Measurements from ENCODE around the gene MYO15B.

Gene MYO15B

DNA sequence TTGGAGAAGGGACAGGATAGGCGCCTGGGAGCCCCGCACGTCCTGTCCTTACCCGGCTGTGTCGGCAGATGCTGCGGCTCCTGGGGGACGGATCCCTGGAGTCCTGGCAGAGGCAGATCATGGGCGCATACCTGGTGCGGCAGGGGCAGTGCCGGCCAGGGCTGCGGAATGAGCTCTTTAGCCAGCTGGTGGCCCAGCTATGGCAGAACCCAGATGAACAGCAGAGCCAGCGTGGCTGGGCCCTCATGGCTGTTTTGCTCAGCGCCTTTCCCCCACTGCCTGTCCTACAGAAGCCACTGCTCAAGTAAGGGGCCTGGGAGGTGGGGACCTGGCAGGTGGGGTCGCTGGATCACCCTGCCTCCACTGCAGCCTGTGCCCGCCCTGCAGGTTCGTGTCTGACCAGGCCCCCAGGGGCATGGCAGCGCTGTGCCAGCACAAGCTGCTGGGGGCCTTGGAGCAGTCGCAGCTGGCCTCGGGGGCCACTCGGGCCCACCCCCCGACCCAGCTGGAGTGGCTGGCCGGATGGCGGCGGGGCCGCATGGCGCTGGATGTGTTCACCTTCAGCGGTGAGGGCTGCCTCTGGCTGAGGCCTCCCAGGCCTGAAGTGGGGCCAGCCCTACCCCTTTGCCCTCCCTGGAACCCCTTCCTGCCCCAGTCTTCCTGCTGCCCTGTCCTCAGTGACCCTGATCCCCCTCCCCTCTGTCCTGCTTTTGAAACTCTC, 25.5 kb downstream of the MYO15B start:
- DNase-seq (ENCODE audit: low spot score in 2 of 2) (no peak), ATAC-seq (ENCODE audit: low read depth) (no peak)
- peaks cover 2% of the 10 kb centered on the region for H3K36me3 Mint-ChIP-seq
- H3K27ac Mint-ChIP-seq = no peak overlapping the region
- H3K9me3 Mint-ChIP-seq = no peaks in the 10 kb centered on the region
- H3K27me3 Mint-ChIP-seq = no peaks in the 10 kb centered on the region
- no peaks in the 10 kb centered on the region for H3K4me1 Mint-ChIP-seq
- H3K4me3 Mint-ChIP-seq = no peak overlapping the region

DNA sequence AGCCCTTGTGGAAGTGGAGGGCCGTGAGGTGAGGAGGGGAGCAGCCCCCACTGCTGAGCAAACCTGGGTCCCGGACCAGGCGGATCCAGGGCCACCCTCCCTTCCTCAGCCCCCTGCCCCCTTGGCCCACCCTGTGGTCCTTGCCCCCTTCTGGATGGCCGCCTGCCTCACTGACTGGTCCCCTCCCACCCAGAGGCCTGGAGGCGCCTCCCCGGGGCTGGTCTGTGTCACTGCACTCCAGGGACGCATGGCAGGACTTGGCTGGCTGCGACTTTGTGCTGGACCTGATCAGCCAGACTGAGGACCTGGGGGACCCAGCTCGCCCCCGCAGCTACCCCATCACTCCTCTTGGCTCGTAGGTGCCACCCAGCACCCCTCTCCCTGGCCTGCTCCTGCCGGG, 26.4 kb downstream of the MYO15B start:
- H3K9me3 Mint-ChIP-seq = no peaks in the 10 kb centered on the region
- DNase-seq (ENCODE audit: low spot score in 2 of 2) (no peak), ATAC-seq (ENCODE audit: low read depth) (no peak)
- no peaks in the 10 kb centered on the region for H3K4me1 Mint-ChIP-seq
- no peak overlapping the region for H3K27ac Mint-ChIP-seq
- H3K27me3 Mint-ChIP-seq = no peaks in the 10 kb centered on the region
- peaks cover 2% of the 10 kb centered on the region for H3K36me3 Mint-ChIP-seq
- H3K4me3 Mint-ChIP-seq = no peak overlapping the region

DNA sequence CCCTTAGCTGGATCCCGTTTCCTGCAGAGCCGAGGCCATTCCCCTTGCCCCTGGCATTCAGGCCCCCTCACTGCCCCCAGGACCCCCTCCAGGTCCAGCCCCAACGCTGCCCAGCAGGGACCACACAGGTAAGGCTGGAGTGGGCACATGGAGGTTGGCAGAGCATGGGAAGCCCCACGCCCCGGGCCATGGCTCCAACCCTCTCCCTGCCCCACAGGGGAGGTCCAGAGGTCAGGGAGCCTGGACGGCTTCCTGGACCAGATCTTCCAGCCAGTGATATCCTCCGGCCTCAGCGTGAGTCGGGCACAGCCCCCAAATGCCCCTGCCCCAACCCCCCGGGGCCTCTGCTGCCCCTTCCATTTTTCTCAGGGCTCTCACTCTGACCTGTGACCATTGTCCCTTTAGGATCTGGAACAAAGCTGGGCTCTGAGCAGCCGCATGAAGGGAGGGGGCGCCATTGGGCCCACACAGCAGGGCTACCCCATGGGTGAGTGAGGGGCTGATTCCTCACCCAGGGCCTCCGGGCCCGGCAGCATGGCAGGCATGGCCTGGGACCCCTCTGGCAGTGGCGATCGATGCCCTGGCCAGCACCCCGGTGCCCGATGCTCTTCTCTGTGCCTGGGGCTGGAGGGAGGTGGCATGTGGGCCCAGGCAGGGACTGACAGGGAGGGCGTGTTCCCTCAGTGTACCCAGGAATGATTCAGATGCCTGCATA, 27.1 kb downstream of the MYO15B start:
- H3K4me3 Mint-ChIP-seq = no peak overlapping the region
- DNase-seq (ENCODE audit: low spot score in 2 of 2) (no peak), ATAC-seq (ENCODE audit: low read depth) (no peak)
- H3K36me3 Mint-ChIP-seq = peaks cover 2% of the 10 kb centered on the region
- no peaks in the 10 kb centered on the region for H3K4me1 Mint-ChIP-seq
- H3K9me3 Mint-ChIP-seq = no peaks in the 10 kb centered on the region
- no peak overlapping the region for H3K27ac Mint-ChIP-seq
- no peaks in the 10 kb centered on the region for H3K27me3 Mint-ChIP-seq

DNA sequence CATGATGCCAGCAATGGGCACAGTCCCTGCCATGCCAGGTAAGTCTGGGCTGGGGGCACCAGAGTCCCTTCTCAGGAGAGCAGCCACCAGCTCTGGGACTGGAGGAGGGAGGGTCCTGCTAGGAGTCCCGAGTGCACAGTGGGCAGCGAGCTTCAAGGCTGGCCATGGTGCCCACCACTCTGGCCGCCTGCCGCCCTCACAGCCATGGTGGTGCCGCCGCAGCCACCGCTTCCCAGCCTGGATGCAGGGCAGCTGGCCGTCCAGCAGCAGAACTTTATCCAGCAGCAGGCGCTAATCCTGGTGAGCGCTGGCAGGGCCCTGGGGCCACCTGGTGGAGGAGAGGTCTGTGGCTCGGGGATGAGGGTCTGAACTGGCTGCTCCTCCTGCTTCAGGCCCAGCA, 27.7 kb downstream of the MYO15B start:
- H3K27ac Mint-ChIP-seq = no peak overlapping the region
- DNase-seq (ENCODE audit: low spot score in 2 of 2) (no peak), ATAC-seq (ENCODE audit: low read depth) (no peak)
- H3K36me3 Mint-ChIP-seq = peaks cover 2% of the 10 kb centered on the region
- no peaks in the 10 kb centered on the region for H3K4me1 Mint-ChIP-seq
- no peaks in the 10 kb centered on the region for H3K9me3 Mint-ChIP-seq
- H3K4me3 Mint-ChIP-seq = no peak overlapping the region
- no peaks in the 10 kb centered on the region for H3K27me3 Mint-ChIP-seq

DNA sequence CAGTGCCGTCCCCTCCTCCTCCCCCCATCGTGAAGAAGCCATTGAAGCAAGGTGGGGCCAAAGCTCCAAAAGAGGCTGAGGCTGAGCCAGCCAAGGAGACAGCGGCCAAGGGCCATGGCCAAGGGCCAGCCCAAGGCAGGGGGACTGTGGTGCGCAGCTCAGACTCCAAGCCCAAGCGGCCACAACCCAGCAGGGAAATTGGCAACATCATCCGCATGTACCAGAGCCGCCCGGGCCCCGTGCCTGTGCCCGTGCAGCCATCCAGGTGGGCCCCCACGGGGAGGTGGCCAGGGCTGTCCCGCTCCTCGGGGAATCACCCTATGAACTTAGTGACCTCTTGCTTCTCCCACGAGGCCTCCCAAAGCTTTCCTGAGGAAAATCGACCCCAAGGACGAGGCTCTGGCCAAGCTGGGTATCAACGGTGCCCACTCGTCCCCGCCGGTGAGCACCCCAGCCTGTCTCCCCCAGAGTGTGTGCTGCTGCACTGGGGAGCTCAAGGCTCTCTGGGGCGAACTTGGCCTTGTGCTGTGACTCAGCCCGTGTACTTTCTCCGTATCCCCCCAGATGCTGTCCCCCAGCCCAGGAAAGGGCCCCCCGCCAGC, 29.0 kb downstream of the MYO15B start:
- no peaks in the 10 kb centered on the region for H3K27me3 Mint-ChIP-seq
- no peak for ATAC-seq (ENCODE audit: low read depth)
- H3K36me3 Mint-ChIP-seq = peaks cover 2% of the 10 kb centered on the region
- H3K4me3 Mint-ChIP-seq = no peak overlapping the region
- no peaks in the 10 kb centered on the region for H3K9me3 Mint-ChIP-seq
- H3K27ac Mint-ChIP-seq = no peak overlapping the region
- no peak for DNase-seq (ENCODE audit: low spot score in 2 of 2)
- no peaks in the 10 kb centered on the region for H3K4me1 Mint-ChIP-seq

DNA sequence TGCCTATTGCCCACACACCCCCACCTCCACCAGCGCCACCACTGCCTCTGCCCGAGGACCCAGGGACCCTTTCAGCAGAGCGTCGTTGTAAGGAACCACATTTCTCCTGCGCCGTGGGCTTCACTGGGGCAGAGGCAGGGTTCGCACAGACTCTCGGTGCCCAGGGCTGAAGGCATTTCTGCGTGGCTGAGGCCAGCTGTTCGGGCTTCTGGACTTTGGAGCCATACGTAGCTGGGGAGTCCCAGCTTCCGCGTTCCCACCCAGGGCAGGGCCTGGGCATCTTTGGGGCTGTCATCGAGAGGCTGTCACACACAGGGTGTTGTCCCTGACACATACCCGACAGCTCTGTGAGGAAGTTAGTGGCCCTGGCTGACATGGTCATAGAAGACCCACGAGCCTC, 29.6 kb downstream of the MYO15B start:
- Mint-ChIP-seq H3K4me1 (no peaks in the 10 kb centered on the region), H3K27ac (no peak overlapping the region), H3K36me3 (no peaks in the 10 kb centered on the region), H3K9me3 (no peaks in the 10 kb centered on the region), H3K27me3 (no peaks in the 10 kb centered on the region), H3K4me3 (no peak overlapping the region)
- ATAC-seq (ENCODE audit: low read depth) = no peak
- no peak for DNase-seq (ENCODE audit: low spot score in 2 of 2)

DNA sequence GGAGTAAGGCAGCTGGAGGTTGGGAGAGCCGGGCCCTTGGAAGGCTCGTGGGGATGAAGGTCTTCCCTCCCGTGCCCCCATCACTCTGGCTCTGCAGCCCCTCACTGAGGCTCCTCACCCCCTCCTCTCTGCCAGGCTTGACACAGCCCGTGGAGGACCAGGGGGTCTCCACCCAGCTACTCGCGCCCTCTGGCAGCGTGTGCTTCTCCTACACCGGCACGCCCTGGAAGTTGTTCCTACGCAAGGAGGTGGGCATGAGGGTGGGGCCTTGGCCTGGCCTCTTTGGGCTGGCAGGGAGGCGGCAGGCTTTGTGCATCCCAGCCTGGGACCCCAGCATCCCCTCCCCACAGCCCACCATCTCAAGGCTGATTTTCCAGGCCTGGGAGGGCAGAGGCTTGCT, 30.1 kb downstream of the MYO15B start:
- no peaks in the 10 kb centered on the region for H3K36me3 Mint-ChIP-seq
- H3K27me3 Mint-ChIP-seq = no peaks in the 10 kb centered on the region
- DNase-seq (ENCODE audit: low spot score in 2 of 2) (no peak), ATAC-seq (ENCODE audit: low read depth) (no peak)
- no peaks in the 10 kb centered on the region for H3K9me3 Mint-ChIP-seq
- H3K4me3 Mint-ChIP-seq = no peak overlapping the region
- no peak overlapping the region for H3K27ac Mint-ChIP-seq
- H3K4me1 Mint-ChIP-seq = no peaks in the 10 kb centered on the region

DNA sequence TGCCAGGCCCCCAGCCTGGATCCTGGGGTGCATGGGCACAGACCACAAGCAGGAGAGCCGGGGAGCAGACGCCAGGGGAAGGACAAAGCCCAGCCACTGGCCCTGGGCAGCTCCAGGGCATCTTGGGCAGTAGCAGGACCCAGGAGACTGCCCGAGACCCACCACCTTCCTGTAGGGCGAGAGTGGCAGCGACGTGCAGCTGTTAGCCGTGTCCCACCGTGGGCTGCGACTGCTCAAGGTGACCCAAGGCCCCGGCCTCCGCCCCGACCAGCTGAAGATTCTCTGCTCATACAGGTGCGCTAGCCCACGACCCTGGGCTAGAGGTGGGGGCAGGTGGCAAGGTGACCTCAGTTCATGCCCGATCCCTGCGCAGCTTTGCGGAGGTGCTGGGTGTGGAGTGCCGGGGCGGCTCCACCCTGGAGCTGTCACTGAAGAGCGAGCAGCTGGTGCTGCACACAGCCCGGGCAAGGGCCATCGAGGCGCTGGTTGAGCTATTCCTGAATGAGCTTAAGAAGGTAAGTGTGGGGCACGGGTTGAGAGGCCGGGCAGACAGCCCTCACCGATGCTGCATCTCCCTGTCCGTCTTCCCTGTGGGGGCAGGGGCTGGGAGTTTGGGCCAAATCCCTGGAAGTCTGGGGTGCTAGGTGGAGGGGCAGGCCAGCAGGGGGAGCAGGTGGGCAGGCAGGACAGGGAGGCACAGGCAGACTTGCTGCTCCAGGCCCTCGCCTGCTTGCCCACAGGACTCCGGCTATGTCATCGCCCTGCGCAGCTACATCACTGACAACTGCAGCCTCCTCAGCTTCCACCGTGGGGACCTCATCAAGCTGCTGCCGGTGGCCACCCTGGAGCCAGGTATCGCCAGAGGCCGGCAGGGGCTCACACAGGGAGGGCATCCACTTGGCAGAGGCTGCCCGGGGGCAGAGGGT, 32.2 kb downstream of the MYO15B start:
- no peak for ATAC-seq (ENCODE audit: low read depth)
- no peaks in the 10 kb centered on the region for H3K9me3 Mint-ChIP-seq
- no peaks in the 10 kb centered on the region for H3K36me3 Mint-ChIP-seq
- H3K27me3 Mint-ChIP-seq = no peaks in the 10 kb centered on the region
- no peak overlapping the region for H3K4me3 Mint-ChIP-seq
- no peak overlapping the region for H3K27ac Mint-ChIP-seq
- no peaks in the 10 kb centered on the region for H3K4me1 Mint-ChIP-seq
- DNase-seq (ENCODE audit: low spot score in 2 of 2) = no peak

DNA sequence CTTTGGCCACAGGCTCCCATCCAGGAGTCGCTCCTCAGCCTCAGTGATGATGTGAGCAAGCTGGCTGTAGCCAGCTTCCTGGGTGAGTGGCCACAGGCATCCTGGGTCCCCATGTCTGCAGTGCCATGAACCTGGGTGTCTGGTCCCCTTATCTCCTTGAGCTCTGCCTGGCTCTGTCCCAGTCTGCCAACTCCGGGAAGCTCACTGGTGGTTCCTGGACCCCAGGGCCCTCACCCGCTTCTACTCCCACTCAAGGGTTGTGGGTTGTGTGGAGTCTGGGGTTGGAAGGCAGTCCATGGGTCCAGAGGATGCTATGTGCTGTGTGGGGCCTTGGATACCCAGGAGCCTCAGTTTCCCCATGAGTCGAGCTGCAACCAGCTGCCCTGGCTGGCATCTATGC, 33.9 kb downstream of the MYO15B start:
- Mint-ChIP-seq H3K27me3 (no peaks in the 10 kb centered on the region), H3K27ac (no peak overlapping the region), H3K4me3 (no peak overlapping the region), H3K9me3 (no peaks in the 10 kb centered on the region), H3K4me1 (no peaks in the 10 kb centered on the region), H3K36me3 (no peaks in the 10 kb centered on the region)
- ATAC-seq (ENCODE audit: low read depth) = no peak
- DNase-seq (ENCODE audit: low spot score in 2 of 2) = no peak

DNA sequence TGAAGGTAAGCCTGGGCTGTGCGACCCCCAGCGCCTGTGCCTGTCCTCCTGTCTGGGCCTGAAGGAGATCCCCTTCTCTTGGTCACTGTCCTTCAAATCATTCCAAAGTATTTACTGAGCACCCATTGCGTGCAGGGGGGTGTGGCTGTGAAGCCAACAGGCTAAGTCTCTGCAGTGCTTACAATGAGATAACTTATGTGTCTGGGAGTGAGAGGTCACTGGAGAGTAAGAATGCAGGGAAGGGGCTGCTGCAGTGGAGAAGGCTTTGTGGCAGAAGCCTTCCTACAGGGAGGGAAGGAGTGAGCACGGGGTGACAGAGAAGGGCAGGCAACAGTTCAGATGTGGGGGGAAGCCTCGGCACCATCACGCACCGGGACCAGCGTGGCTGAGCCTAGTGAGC, 34.5 kb downstream of the MYO15B start:
- no peak for DNase-seq (ENCODE audit: low spot score in 2 of 2)
- no peaks in the 10 kb centered on the region for H3K27me3 Mint-ChIP-seq
- ATAC-seq (ENCODE audit: low read depth) = no peak
- no peak overlapping the region for H3K27ac Mint-ChIP-seq
- no peaks in the 10 kb centered on the region for H3K9me3 Mint-ChIP-seq
- no peak overlapping the region for H3K4me3 Mint-ChIP-seq
- no peaks in the 10 kb centered on the region for H3K4me1 Mint-ChIP-seq
- H3K36me3 Mint-ChIP-seq = no peaks in the 10 kb centered on the region

DNA sequence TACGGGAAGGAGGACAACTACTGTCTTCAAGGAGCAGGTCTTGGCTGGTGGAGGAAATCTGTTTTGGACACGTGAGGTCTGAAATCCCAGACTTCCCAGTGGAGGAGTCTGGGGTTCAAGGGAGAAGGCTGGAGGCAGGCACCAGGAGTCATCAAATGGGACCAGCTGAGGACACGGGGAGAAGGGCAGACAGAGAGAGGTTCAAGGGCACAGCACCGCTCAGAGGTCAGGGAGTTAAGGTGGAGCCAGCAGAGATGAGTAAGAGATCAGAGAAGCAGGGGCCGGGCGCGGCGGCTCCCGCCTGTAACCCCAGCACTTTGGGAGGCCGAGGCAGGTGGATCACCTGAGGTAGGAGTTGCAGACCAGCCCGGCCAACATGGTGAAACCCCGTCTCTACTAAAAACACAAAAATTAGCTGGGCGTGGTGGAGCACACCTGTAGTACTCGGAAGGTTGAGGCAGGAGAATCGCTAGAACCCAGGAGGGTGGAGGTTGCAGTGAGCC, 35.2 kb downstream of the MYO15B start:
- no peak overlapping the region for H3K4me3 Mint-ChIP-seq
- no peaks in the 10 kb centered on the region for H3K27me3 Mint-ChIP-seq
- DNase-seq (ENCODE audit: low spot score in 2 of 2) (no peak), ATAC-seq (ENCODE audit: low read depth) (no peak)
- no peaks in the 10 kb centered on the region for H3K4me1 Mint-ChIP-seq
- no peaks in the 10 kb centered on the region for H3K9me3 Mint-ChIP-seq
- H3K36me3 Mint-ChIP-seq = no peaks in the 10 kb centered on the region
- H3K27ac Mint-ChIP-seq = no peak overlapping the region

DNA sequence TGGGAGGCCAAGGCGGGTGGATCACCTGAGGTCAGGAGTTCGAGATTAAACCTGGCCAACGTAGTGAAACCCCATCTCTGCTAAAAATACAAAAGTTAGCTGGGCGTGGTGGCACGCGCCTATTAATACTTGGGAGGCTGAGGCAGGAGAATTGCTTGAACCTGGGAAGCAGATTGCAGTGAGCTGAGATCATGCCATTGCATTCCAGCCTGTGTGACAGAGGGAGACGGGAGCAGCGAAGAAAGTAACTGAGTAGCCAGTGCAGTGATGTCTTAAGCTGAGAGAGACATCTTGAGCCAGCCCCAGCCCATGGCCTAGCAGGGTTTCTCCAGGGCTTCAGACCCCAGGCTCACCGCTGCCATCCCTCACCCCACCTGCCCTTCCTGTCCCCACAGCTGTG, 35.8 kb downstream of the MYO15B start:
- Mint-ChIP-seq H3K4me1 (no peaks in the 10 kb centered on the region), H3K4me3 (no peak overlapping the region), H3K9me3 (no peaks in the 10 kb centered on the region), H3K36me3 (no peaks in the 10 kb centered on the region), H3K27ac (no peak overlapping the region), H3K27me3 (no peaks in the 10 kb centered on the region)
- no peak for ATAC-seq (ENCODE audit: low read depth)
- DNase-seq (ENCODE audit: low spot score in 2 of 2) = no peak

DNA sequence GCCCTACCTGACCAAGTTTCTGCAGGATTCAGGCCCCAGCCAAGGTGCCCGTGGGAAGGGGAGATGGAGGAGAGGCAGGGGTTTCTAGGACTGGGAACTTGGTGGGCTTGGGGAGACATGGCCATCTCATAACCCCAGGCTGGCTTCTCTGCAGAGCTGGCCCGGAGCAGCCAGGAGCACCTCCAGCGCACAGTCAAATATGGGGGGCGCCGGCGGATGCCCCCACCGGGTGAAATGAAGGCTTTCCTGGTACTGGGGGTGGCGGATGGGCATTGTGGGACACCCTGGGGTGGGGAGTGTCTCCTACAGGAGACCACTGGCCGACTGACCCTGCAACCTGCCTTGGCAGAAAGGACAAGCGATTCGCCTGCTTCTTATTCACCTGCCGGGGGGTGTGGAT, 36.4 kb downstream of the MYO15B start:
- no peak for DNase-seq (ENCODE audit: low spot score in 2 of 2)
- no peak for ATAC-seq (ENCODE audit: low read depth)
- H3K27ac Mint-ChIP-seq = no peak overlapping the region
- H3K9me3 Mint-ChIP-seq = no peaks in the 10 kb centered on the region
- H3K4me1 Mint-ChIP-seq = no peaks in the 10 kb centered on the region
- H3K4me3 Mint-ChIP-seq = no peak overlapping the region
- no peaks in the 10 kb centered on the region for H3K27me3 Mint-ChIP-seq
- peaks cover 1% of the 10 kb centered on the region for H3K36me3 Mint-ChIP-seq

Data from memory B cell (primary cell).